AG04450 (cell line): Measurements from ENCODE around the gene ZC3H4. TPM values are rescaled to one million over a fixed set of nuclear protein-coding genes. Genes with fewer than 3 reads are reported as not detected.

ENCODE experiments used
- CTCF ChIA-PET: fragments of 300-600, 350-600 bp; formaldehyde crosslinking; extraction: SDS; loops from one replicate; lab custom pipeline; 2022; ENCODE audit warnings: antibody characterized with exemption, inconsistent platforms; lab: Charles Lee
- POLR2A ChIA-PET: fragments of 350-600 bp; formaldehyde crosslinking; extraction: SDS; loops from one replicate; lab custom pipeline; 2021; ENCODE audit warnings: antibody characterized with exemption, inconsistent platforms; lab: Yijun Ruan, JAX
- DNase-seq: peaks from one replicate; pipeline ENCODE4 v3.0.0-alpha.2; 2011; ENCODE audit warnings: low read depth, low spot score
- H3K27ac ChIP-seq: one replicate; pipeline ENCODE4 v1.5.1; 2012; ENCODE audit warnings: low read depth, low read length, control low read depth
- H3K27me3 ChIP-seq: one replicate; pipeline ENCODE4 v1.6.0; 2012; ENCODE audit warnings: low read length; ENCODE audit not compliant: control insufficient read depth, insufficient read depth
- H3K4me3 ChIP-seq: 2 replicates; pipeline ENCODE4 v1.5.1; 2011; ENCODE audit warnings: mild to moderate bottlenecking, low read depth, low read length, control low read depth
- H3K9me3 ChIP-seq: 2 replicates; pipeline ENCODE4 v1.5.1; 2012; ENCODE audit warnings: low read length; ENCODE audit not compliant: control insufficient read depth, insufficient read depth
- polyA plus RNA-seq: library from polyadenylated mRNA; depleted of rRNA; stranded (reverse); fragments of >200 nt; gene quantifications from 2 replicates; pipeline ENCODE4 v1.2.3, GENCODE V29; 2011
- TF ChIP-seq, protein P1 (sequence below): IDR thresholded peaks from 2 replicates; pipeline ENCODE4 v1.5.1; 2011; ENCODE audit warnings: low read depth, low read length, control low read depth, inconsistent platforms

ZC3H4 gene
- polyA plus RNA-seq, 1 experiment: 4.9 TPM

- Histone ChIP-seq H3K9me3 (no peaks in the 10 kb centered on the region; the same call in 1 of the 2 replicates), H3K27ac (peak overlapping the region; percentile 100), H3K4me3 (peak overlapping the region; percentile 85), H3K27me3 (no peaks in the 10 kb centered on the region)
- no peak for DNase-seq
- TF ChIP-seq, protein P1, sequence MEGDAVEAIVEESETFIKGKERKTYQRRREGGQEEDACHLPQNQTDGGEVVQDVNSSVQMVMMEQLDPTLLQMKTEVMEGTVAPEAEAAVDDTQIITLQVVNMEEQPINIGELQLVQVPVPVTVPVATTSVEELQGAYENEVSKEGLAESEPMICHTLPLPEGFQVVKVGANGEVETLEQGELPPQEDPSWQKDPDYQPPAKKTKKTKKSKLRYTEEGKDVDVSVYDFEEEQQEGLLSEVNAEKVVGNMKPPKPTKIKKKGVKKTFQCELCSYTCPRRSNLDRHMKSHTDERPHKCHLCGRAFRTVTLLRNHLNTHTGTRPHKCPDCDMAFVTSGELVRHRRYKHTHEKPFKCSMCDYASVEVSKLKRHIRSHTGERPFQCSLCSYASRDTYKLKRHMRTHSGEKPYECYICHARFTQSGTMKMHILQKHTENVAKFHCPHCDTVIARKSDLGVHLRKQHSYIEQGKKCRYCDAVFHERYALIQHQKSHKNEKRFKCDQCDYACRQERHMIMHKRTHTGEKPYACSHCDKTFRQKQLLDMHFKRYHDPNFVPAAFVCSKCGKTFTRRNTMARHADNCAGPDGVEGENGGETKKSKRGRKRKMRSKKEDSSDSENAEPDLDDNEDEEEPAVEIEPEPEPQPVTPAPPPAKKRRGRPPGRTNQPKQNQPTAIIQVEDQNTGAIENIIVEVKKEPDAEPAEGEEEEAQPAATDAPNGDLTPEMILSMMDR: no peak
- CTCF ChIA-PET: interaction anchor here (0.5 to 2.1 kb wide), 9 partner anchors 8 to 130 kb away, joined by 3 to 15 read pairs (median 4); partner anchors contain the start of gene SAE1
- POLR2A ChIA-PET: interaction anchor here (0.5 to 2.8 kb wide), 9 partner anchors 9 to 326 kb away, joined by 3 to 20 read pairs (median 6); partner anchors contain the start of genes AP2S1, SAE1 and SLC1A5
Observed at GRCh38 chr19:47113850-47114651, 475 bp upstream of the ZC3H4 start.

GRCh38 chr19:47112166-47112996, 1.2 kb downstream of the ZC3H4 start:
- H3K9me3 ChIP-seq: no peaks in the 10 kb centered on the region; the same call in 1 of the 2 replicates
- H3K4me3 ChIP-seq: peak overlapping the region; percentile 96
- TF ChIP-seq, protein P1: 0 out of 2 replicates have a peak, but pooled peaks have one; percentile 4
- ChIA-PET CTCF (interaction anchor here (1.0 to 2.1 kb wide), 4 partner anchors 13 to 132 kb away, joined by 4 to 15 read pairs (median 8); no protein-coding TSS in a partner anchor), POLR2A (interaction anchor here (0.6 to 2.8 kb wide), 12 partner anchors 11 to 324 kb away, joined by 3 to 20 read pairs (median 8); partner anchors contain the start of genes CCDC9, INAFM1, SAE1 and SLC1A5)
- DNase-seq: peak; percentile 67
- peak overlapping the region; percentile 100 for H3K27ac ChIP-seq
- no peaks in the 10 kb centered on the region for H3K27me3 ChIP-seq

GRCh38 chr19:47111682-47112165, 1.9 kb downstream of the ZC3H4 start:
- Histone ChIP-seq H3K9me3 (no peaks in the 10 kb centered on the region; the same call in 1 of the 2 replicates), H3K4me3 (peak overlapping the region; percentile 96), H3K27me3 (no peaks in the 10 kb centered on the region), H3K27ac (peak overlapping the region; percentile 100)
- no peak for DNase-seq
- TF ChIP-seq, protein P1: no peak
- CTCF ChIA-PET: no interaction called here
- POLR2A ChIA-PET: interaction anchor here (1.6 to 2.3 kb wide), 2 partner anchors 12 to 145 kb away, joined by 15 to 17 read pairs; partner anchors contain the start of gene CCDC9

DNA sequence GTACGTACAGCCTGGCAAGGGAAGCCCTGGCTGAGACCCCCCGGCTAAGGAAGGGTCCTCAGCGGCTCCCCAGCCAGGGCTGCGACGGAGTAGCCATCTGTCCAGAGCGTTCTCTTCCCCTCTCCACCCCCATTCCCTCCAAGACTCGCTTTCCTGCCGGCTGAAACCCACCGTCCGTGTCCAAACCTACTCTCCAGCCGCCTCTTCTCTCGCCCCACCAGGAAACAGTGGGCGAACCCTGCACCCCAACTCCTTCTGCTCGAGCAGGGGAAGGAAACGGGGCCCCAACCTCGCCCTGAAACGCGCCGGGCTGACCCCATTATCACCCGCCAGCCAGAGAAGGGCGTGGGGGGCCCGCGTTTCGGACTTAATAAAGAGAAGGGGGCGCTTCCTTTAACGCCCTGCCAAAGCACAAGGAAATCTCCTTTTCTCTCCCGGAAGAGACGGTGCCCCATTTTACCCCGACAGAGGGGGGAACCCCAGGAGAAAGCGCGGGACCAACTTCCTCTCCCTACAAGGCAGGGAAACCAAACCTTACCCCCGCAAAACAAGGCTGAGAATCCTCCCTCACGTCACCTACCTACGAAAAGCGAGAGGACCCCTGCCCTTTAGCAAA, 2.5 kb downstream of the ZC3H4 start:
- DNase-seq: no peak
- TF ChIP-seq, protein P1: no peak
- peak overlapping the region; percentile 96 for H3K4me3 ChIP-seq
- H3K27me3 ChIP-seq: no peaks in the 10 kb centered on the region
- ChIA-PET POLR2A (interaction anchor here (0.6 kb wide), 1 partner anchor 490 kb away, joined by 3 read pairs; no protein-coding TSS in a partner anchor), CTCF (interaction anchor here (0.6 kb wide), 1 partner anchor 13 kb away, joined by 3 read pairs; no protein-coding TSS in a partner anchor)
- H3K27ac ChIP-seq: peak overlapping the region; percentile 100
- H3K9me3 ChIP-seq: no peaks in the 10 kb centered on the region; the same call in 1 of the 2 replicates
